HG03457 (cell line): ENCODE measurements around the gene CACNB4.
"Not testable (repeated sequence)": the region's sequence is repeated elsewhere in the genome, so short reads cannot be mapped to it uniquely, and the experiment has no call there.

Source experiments
- ATAC-seq: cut with Tn5 transposase; IDR thresholded peaks from one replicate; pipeline ENCODE4 v1.9.1; 2021; ENCODE audit warnings: moderate number of reproducible peaks; ENCODE audit not compliant: unreplicated experiment

Gene CACNB4

DNA sequence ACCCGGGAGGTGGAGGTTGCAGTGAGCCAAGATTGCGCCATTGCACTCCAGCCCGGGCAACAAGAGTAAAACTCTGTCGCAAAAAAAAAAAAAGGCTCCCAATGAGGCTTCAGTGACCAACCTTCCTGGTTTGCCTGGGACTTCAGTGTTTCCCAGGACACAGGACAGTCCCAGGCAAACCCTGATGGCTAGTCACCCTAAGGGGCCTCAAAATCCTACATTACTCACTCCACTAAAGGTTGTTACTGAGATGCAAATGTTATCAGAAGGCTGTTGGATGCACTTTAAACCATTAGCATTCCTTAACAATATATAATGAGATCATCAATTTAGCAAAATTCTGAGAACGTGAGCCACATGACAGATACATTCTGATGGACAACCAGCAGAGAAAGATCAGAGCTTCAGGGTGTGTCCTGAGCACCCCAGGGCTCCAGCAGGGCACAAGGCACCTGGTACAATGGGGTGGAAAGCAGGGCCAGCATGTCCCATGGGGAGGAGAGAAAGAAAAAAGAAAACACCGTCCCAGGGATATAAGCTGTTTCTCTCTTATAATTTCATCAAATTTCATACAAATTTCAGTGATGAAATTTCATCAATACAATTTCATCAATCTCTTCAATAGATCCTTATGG, 152.5 kb downstream of the CACNB4 start:
- ATAC-seq, result no peak

- no peak for ATAC-seq
These were observed 153.2 kb downstream of the CACNB4 start for GRCh38 chr2:151945602-151946001.

GRCh38 chr2:151945186-151945585, 153.7 kb downstream of the CACNB4 start:
- ATAC-seq, result no peak

DNA sequence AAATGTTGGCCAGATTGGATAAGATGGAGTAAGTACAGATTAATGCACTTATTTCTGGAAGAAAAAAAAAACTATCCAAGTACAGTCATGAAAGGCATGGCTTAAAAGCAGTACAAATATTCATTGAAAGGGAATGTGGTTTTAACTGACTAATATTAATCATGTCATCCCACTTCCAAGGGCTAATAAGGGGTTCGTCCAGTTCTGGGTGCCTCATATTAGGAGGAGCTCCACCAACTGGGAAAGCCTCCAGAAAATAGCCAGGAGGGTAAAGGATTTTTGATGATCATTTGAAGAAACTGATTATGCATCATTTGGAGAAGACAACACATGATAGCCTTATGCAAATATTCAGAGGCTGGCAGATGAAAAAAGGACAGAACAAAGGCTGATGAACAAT, 155.4 kb downstream of the CACNB4 start:
- no peak for ATAC-seq

DNA sequence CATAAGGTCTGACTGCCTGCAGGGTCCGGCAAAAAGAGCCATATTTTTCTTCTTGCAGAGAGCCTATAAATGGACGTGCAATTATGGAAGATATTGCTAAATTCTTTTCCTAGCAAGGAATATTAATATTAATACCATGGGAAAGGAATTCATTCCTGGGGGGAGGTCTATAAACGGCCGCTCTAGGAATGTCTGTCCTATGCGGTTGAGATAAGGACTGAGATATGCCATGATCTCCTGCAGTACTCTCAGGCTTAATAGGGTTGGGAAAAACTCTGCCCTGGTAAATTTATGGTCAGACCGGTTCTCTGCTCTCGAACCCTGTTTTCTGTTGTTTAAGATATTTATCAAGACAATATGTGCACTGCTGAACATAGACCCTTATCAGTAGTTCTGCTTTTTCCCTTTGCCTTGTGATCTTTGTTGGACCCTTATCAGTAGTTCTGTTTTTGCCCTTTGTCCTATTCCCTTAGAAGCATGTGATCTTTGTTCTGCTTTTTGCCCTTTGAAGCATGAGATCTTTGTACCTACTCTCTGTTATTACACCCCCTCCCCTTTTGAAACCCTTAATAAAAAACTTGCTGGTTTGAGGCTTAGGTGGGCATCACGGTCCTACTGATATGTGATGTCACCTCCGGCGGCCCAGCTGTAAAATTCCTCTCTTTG, 156.2 kb downstream of the CACNB4 start:
- ATAC-seq, result not testable (repeated sequence)

DNA sequence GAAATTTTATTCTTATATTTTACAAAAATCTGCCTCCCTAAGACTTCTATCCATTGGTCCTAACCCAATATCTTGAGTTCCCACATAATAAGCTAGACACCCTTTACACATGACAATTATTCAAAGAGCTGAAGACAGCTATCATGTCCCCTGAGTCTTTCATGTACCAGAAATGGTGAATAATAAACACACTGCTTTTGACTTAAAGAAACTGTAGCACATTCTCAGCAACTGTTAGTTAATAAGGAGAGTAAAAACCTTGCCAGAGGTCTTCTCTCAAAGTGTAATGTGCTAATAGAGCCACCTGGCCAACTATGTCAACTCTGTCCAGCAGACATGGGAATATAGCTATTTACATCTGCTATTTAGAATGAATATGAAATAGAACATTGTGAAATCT, 160.9 kb downstream of the CACNB4 start:
- ATAC-seq, result no peak

GRCh38 chr2:151936626-151937025, 162.2 kb downstream of the CACNB4 start:
- no peak for ATAC-seq

DNA sequence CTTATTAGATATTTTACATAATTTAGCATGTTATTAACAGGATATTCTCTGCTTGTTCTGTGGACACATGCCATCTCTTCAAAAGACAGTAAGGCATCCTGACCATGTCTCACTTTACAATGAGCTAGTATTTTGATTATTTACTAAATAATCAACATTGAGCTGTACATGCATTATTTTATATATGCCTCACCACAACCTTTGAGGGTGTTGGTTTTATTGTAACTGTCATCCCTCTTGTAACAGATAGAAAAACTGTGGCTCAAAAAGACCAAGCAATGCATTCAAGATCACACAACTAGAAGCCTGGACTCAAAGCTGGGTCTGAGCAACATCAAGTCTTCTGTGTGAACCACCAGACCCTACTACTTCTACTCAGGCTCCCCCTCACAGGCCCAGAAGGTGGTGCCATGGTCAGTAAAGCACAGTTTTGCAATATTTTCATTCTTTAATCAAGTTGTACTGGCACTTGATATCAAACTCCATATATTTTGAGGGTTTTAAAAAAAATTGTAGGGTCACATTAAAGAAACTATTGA, 165.5 kb downstream of the CACNB4 start:
- ATAC-seq, result no peak

GRCh38 chr2:151931756-151932155, 167.1 kb downstream of the CACNB4 start:
- ATAC-seq, result no peak

GRCh38 chr2:151931030-151931611, 167.7 kb downstream of the CACNB4 start:
- no peak for ATAC-seq

- no peak for ATAC-seq
These were observed 168.8 kb downstream of the CACNB4 start for GRCh38 chr2:151930042-151930441.

GRCh38 chr2:151928380-151928779, 170.5 kb downstream of the CACNB4 start:
- no peak for ATAC-seq

DNA sequence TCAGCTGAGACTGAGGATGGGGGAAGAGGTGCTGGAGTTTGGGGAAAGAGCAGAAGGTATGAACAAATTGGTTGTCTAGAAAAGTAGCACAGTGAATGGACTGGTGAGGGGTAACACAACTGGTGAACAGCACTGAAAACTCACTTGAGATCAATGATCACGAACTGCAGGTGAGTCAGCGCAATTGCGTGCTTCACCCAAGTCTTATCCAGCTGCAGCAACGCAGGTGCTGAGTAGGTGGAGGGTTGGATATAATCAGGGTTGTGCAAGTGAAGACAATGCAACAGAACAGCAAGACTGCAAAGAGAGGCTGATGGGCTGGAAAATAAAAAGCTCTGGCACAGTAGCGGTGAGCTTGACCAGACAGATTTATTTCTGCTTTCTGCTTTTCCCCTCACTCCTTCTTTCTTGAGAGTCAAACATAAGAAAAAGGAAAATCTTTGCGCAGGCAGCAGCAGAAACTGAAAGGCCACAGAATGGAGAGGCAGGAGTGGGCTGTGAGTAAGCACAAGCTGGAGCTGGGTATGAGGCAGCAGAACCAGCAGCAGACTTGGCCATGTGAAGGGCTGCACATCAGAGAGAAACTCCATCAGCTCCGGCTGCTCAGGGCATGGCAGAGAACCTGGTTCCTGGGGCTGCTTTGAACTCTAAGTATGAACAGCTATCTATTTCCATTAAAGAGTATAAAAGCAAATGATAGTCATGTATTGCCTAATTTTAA, 171.2 kb downstream of the CACNB4 start:
- no peak for ATAC-seq

DNA sequence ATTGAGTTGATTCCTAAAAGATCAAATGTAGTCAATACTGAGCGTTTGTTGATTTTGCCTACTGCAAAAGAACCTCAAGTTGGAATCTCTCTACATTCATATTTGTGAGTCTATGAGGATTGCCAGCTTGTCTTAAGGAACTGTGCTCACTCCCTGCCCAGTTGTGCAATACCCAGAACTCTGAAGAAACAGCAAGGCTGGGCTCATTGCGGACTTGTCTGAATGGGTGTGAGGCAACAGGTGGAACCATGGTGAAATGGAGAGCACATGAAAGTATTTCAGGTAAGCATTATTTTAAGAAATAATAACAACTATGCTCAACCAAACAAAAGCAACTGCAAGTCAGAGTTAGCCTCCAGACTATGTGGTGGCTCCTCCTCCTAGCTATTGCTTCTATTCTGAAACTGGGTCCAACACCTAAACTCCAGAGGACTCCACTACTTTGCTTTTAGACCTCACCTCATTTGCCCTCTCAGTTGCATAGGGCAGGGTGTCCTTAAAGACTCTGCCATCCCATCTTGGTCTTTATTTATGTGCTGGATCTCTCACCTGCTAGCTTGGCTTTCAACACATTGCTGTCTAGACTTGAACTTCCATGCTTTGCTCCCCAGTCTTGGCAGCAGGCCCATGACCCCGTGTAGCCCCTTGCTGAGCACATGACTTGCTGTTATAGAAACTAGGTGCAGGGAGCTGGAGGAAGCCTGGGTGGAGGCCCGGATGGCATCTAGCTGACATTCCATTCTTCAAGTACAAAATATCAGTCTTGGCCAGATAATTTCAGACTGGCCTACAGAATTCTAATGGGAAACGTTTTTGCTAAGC, 175.8 kb downstream of the CACNB4 start:
- ATAC-seq, result no peak

DNA sequence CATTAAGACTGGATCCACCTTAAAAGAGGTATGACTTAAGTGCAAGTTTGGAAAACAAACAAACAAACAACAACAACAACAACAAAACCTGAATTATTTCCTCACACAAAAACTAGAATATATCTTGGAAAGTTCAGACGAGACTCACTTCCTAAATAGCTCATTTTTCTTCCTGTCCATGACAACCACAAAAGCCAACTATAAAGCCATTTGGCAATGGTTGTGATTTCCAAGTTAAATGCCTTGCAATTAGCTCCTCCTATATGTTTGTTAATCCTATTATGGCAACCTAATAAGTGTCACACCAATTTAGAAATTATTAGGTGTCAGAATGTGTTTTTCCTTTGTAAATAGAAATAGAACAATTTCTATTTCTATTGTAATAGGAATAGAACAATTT, 179.1 kb downstream of the CACNB4 start:
- no peak for ATAC-seq

DNA sequence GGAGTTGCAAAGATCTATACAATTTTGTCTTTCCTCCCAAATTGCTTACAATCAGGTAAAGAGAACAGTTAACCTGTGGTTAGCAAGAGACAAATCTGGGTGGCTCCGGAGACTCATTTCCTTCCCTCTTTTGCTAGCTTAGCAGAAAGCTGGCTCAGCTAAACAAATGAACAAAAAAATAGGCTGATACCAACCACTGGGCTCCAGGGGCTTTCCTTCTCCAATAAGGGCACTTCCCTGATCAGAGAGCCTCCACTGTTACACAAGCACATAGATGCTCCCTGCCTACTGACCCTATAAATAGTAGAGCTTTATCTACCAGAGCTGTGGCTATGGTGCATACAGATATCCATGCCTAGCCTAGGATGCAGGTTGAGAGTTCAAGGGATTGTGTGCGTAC, 180.5 kb downstream of the CACNB4 start:
- no peak for ATAC-seq

GRCh38 chr2:151916632-151917031, 182.2 kb downstream of the CACNB4 start:
- ATAC-seq, result no peak

DNA sequence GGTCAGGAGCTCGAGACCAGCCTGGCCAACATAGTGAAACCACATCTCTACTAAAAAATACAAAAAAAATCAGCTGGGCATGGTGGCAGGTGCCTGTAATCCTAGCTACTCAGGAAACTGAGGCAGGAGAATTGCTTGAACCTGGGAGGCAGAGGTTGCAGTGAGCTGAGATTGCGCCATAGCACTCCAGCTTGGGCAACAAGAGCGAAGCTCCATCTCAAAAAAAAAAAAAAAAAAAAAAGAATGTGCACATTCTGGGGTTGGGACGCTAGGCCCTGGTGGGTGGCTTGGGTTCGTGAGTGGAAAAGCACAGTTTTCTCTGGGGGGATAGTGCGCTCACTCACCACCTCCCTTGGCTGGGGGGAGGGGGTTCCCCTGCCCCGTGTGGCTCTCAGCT, 183.2 kb downstream of the CACNB4 start:
- ATAC-seq, result not testable (repeated sequence)

- no peak for ATAC-seq
These were observed 183.7 kb downstream of the CACNB4 start for GRCh38 chr2:151914989-151915628.

GRCh38 chr2:151908204-151908882, 190.5 kb downstream of the CACNB4 start:
- ATAC-seq, result no peak
